ENCODE measurements around the gene ADAMTS10.
"Not testable (repeated sequence)": the region's sequence is repeated elsewhere in the genome, so short reads cannot be mapped to it uniquely, and the experiment has no call there.

The ADAMTS10 gene

GRCh38 chr19:8626842-8627241 is 16.3 kb upstream of the ADAMTS10 start:
- DNase-seq (ENCODE audit: low read depth, low spot score) = no peak

GRCh38 chr19:8622886-8623285 is 12.4 kb upstream of the ADAMTS10 start:
- DNase-seq (ENCODE audit: low read depth, low spot score) = not testable (repeated sequence)

GRCh38 chr19:8618751-8619150 is 8.2 kb upstream of the ADAMTS10 start:
- no peak for DNase-seq (ENCODE audit: low read depth, low spot score)

GRCh38 chr19:8617984-8618383 is 7.5 kb upstream of the ADAMTS10 start:
- no peak for DNase-seq (ENCODE audit: low read depth, low spot score)

GRCh38 chr19:8617325-8617724 is 6.8 kb upstream of the ADAMTS10 start:
- DNase-seq (ENCODE audit: low read depth, low spot score) = not testable (repeated sequence)

- no peak for DNase-seq (ENCODE audit: low read depth, low spot score)
Measured at GRCh38 chr19:8616861-8617260, 6.3 kb upstream of the ADAMTS10 start.

GRCh38 chr19:8615813-8616596 is 5.5 kb upstream of the ADAMTS10 start:
- DNase-seq (ENCODE audit: low read depth, low spot score) = peak; percentile 11

GRCh38 chr19:8615024-8615423 is 4.5 kb upstream of the ADAMTS10 start:
- no peak for DNase-seq (ENCODE audit: low read depth, low spot score)

GRCh38 chr19:8614455-8614854 is 3.9 kb upstream of the ADAMTS10 start:
- DNase-seq (ENCODE audit: low read depth, low spot score) = no peak

- DNase-seq (ENCODE audit: low read depth, low spot score) = no peak
Measured at GRCh38 chr19:8612807-8613171, 2.3 kb upstream of the ADAMTS10 start.

GRCh38 chr19:8611877-8612806 is 1.6 kb upstream of the ADAMTS10 start:
- DNase-seq (ENCODE audit: low read depth, low spot score) = no peak

GRCh38 chr19:8611391-8611876 is 919 bp upstream of the ADAMTS10 start:
- DNase-seq (ENCODE audit: low read depth, low spot score) = no peak

- DNase-seq (ENCODE audit: low read depth, low spot score) = no peak
Measured at GRCh38 chr19:8610936-8611300, 403 bp upstream of the ADAMTS10 start.

GRCh38 chr19:8609279-8610040 is 1.1 kb downstream of the ADAMTS10 start:
- DNase-seq (ENCODE audit: low read depth, low spot score) = no peak

- no peak for DNase-seq (ENCODE audit: low read depth, low spot score)
Measured at GRCh38 chr19:8608941-8609278, 1.6 kb downstream of the ADAMTS10 start.

- no peak for DNase-seq (ENCODE audit: low read depth, low spot score)
Measured at GRCh38 chr19:8607386-8607785, 3.1 kb downstream of the ADAMTS10 start.

- DNase-seq (ENCODE audit: low read depth, low spot score) = no peak
Measured at GRCh38 chr19:8605514-8605913, 5.0 kb downstream of the ADAMTS10 start.

GRCh38 chr19:8601796-8602195 is 8.7 kb downstream of the ADAMTS10 start:
- no peak for DNase-seq (ENCODE audit: low read depth, low spot score)

GRCh38 chr19:8600816-8601215 is 9.7 kb downstream of the ADAMTS10 start:
- DNase-seq (ENCODE audit: low read depth, low spot score) = no peak

GRCh38 chr19:8600064-8600463 is 10.5 kb downstream of the ADAMTS10 start:
- DNase-seq (ENCODE audit: low read depth, low spot score) = no peak

- no peak for DNase-seq (ENCODE audit: low read depth, low spot score)
Measured at GRCh38 chr19:8596168-8596567, 14.3 kb downstream of the ADAMTS10 start.

- DNase-seq (ENCODE audit: low read depth, low spot score) = no peak
Measured at GRCh38 chr19:8595651-8596050, 14.9 kb downstream of the ADAMTS10 start.
